Muscle of leg (tissue), 11 donors: Measurements from ENCODE around the gene INHBA. TPM values are rescaled to one million over a fixed set of nuclear protein-coding genes. Genes with fewer than 3 reads are reported as not detected.
A peak's percentile ranks its signal among the peaks of the same experiment; 100 is the strongest.

Experiments
- DNase-seq: peaks from one replicate; pipeline ENCODE4 v3.0.0; 2013
- H3K27ac ChIP-seq: one replicate; pipeline ENCODE4 v1.5.1; 2013; ENCODE audit warnings: mild to moderate bottlenecking, low read length, control low read depth
- H3K27me3 ChIP-seq: one replicate; pipeline ENCODE4 v1.6.1; 2013; ENCODE audit warnings: low read length; ENCODE audit not compliant: control insufficient read depth, insufficient read depth
- H3K36me3 ChIP-seq: one replicate; pipeline ENCODE4 v1.6.1; 2013; ENCODE audit warnings: low read length; ENCODE audit not compliant: control insufficient read depth, insufficient read depth
- H3K4me1 ChIP-seq: one replicate; pipeline ENCODE4 v1.6.1; 2013; ENCODE audit warnings: low read length; ENCODE audit not compliant: control insufficient read depth, insufficient read depth
- H3K4me3 ChIP-seq: one replicate; pipeline ENCODE4 v1.5.1; 2013; ENCODE audit warnings: low read length, control low read depth
- H3K9me3 ChIP-seq: replicated peaks from 2 replicates; pipeline ENCODE4 v1.6.1; 2013; ENCODE audit warnings: low read depth, low read length; ENCODE audit not compliant: control insufficient read depth
- WGBS: methylation state at CpG from one replicate; pipeline ENCODE4 v1.1.5; 2013; ENCODE audit warnings: missing lambda C conversion rate; ENCODE audit not compliant: insufficient coverage; 5-methylcytosine and 5-hydroxymethylcytosine counted together
- polyA plus RNA-seq, 8 donors: library from polyadenylated mRNA; unstranded; fragments of 120-200 nt; gene quantifications; one replicate each; pipeline versions ENCODE4 v1.2.1 to v1.2.3, GENCODE V29; 2013; ENCODE audit warnings: inconsistent platforms in 1 of 8, low replicate concordance in 1 of 8; ENCODE audit not compliant: insufficient read length in 8 of 8, insufficient read depth in 1 of 8
- total RNA-seq: library from RNA; stranded (reverse); fragments of 120-200 nt; gene quantifications from one replicate; pipeline ENCODE4 v1.2.4, GENCODE V29; 2013

INHBA gene
- total and polyA plus RNA-seq, 9 donors: 2.8 to 16.7 (median 9.0) TPM

DNA sequence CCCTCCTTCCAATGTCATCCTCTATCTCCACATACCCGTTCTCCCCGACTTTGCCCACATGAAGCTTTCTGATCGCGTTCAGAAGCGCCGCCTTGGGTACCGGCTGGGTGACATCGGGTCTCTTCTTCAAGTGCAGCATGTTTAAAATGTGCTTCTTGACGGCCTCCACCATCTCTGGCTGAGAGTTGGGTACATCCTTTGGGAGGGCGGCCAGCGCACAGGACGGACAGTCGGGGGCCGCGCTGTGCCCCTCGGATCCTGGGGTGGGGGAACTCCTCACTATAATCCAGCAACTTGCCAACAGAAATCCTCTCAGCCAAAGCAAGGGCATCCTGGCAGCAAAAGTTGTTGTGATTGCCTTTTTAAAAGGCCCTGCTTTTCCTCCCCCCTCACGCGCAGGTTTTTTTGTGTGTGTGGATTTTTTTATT lies 2.8 kb downstream of the INHBA start:
- Histone ChIP-seq H3K27ac (peak overlapping the region; percentile 78), H3K4me3 (peak overlapping the region; percentile 51), H3K9me3 (no peaks in the 10 kb centered on the region), H3K27me3 (peaks cover 17% of the 10 kb centered on the region), H3K4me1 (peaks cover 19% of the 10 kb centered on the region), H3K36me3 (no peaks in the 10 kb centered on the region)
- DNase-seq: peak; percentile 47
- 0% methylated on average over 9 of the region's 18 CpGs for WGBS

GRCh38 chr7:41699516-41699915 lies 3.4 kb downstream of the INHBA start:
- peak overlapping the region; percentile 77 for H3K27ac ChIP-seq
- WGBS: 0% methylated on average over 8 of the region's 12 CpGs
- H3K27me3 ChIP-seq: peaks cover 17% of the 10 kb centered on the region
- H3K4me3 ChIP-seq: peak overlapping the region; percentile 51
- no peaks in the 10 kb centered on the region for H3K36me3 ChIP-seq
- H3K4me1 ChIP-seq: peaks cover 14% of the 10 kb centered on the region
- DNase-seq: peak; percentile 57
- no peaks in the 10 kb centered on the region for H3K9me3 ChIP-seq

DNA sequence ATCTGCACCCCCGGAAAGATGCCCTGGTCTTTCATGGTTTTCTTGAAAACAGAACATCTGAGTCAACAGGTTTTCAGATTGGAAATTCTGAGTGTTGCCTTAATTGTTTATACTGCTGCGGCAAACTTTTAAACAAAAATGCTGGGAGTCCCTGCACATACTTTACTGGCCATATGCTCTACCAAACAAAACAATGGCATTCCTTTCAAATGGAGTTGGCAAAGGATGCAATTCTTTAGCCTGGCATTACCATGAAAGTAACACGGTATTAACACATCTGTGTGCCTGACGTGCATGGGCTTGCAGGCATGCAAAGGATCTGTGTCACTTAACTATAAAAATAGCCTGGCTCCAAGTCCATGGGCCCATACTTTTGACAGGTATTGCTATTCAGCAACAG lies 4.2 kb downstream of the INHBA start:
- H3K27me3 ChIP-seq: peaks cover 17% of the 10 kb centered on the region
- no peaks in the 10 kb centered on the region for H3K36me3 ChIP-seq
- no peaks in the 10 kb centered on the region for H3K9me3 ChIP-seq
- H3K27ac ChIP-seq: peak overlapping the region; percentile 77
- H3K4me3 ChIP-seq: peak overlapping the region; percentile 51
- peak; percentile 30 for DNase-seq
- 9% methylated on average over 2 of the region's 4 CpGs for WGBS
- H3K4me1 ChIP-seq: peaks cover 14% of the 10 kb centered on the region

DNA sequence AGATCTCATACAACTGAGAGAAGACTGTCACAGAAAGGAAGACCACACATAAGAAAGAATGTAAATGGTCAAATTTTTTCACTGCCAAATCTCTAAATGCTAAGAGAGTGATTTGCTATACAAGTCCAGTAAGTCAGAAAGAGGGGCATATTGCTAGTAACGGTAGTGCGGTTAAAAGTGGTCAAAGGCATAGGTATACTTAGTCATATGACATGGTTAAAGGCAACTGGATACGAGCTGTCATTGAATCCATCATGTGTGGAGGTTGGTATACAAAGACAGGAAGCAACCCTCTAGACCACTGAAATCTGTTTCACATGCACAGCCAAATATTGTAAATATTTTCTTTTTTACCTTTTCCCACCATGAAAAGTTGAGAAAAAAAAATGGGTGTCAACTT lies 4.8 kb downstream of the INHBA start:
- Histone ChIP-seq H3K27ac (peak overlapping the region; percentile 77), H3K27me3 (peaks cover 17% of the 10 kb centered on the region), H3K4me1 (peaks cover 17% of the 10 kb centered on the region), H3K36me3 (no peaks in the 10 kb centered on the region), H3K4me3 (peak overlapping the region; percentile 51), H3K9me3 (no peaks in the 10 kb centered on the region)
- 40% methylated on average over 2 of the region's 3 CpGs for WGBS
- DNase-seq: peak; percentile 27

DNA sequence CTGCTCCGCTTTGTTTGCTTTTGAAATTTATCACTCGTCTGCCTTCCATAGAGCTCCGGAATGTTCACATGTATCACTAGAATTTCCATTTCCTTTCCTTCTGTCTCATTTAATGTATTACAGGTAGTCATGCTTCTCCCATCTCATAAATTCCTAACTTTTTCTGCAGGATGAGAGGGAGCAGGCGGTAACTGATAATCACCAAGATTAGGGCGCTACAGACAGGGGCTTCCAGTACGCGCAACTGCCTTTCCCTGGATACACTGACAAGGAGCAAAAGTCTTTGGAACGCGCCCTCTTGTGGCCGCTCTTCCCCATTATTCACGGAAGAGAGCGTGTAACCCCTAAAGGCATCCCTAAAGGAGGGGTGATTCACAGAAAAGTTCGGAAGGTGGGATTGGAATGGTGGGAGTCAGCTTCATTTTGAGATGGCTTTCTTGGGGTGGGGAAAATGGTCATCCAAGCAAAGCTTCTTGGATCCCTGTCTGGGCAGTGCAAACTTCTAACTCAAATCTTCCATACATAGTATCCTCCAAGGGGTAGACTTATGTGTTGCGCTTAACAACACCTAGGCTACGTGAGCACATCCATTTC lies 6.5 kb downstream of the INHBA start:
- no peaks in the 10 kb centered on the region for H3K9me3 ChIP-seq
- peak overlapping the region; percentile 45 for H3K27ac ChIP-seq
- peak; percentile 95 for DNase-seq
- H3K4me3 ChIP-seq: peak overlapping the region; percentile 35
- no peaks in the 10 kb centered on the region for H3K36me3 ChIP-seq
- peaks cover 14% of the 10 kb centered on the region for H3K27me3 ChIP-seq
- WGBS: 27% methylated on average over 8 of the region's 15 CpGs
- peaks cover 25% of the 10 kb centered on the region for H3K4me1 ChIP-seq

DNA sequence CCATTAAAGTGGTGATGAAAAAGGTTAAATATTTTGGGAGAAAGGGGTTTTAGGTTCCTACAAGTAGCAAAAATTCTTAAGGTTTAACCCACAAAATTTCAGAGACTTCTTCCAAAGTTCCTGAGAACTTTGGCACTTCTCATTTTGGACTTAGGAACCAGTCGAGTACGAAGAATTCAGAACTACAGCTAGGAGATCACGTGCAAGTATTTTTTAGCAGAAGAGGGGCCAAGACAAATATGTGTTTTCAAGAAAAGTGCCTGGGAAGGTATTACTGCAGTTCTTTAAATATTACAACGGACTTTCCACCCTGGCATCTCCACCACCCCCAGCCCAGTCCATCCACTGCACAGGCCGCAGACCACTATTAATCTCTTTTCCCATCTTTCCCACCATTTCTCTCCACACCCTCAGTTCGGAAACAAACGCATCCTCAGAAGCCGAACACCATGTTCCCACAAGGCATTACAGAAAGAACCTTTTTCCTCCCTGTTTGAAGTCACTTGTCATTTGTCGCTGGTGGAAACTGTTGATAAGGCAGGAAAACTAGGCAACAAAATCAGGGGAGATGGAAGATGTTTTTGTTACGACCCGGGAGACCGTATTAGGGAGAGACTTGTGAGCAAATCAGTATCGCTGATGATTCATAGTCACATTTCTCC lies 7.1 kb downstream of the INHBA start:
- Histone ChIP-seq H3K4me3 (peak overlapping the region; percentile 35), H3K4me1 (peaks cover 21% of the 10 kb centered on the region), H3K9me3 (no peaks in the 10 kb centered on the region), H3K27ac (peak overlapping the region; percentile 45), H3K36me3 (no peaks in the 10 kb centered on the region), H3K27me3 (peaks cover 9% of the 10 kb centered on the region)
- peak; percentile 48 for DNase-seq
- WGBS: 22% methylated on average over 5 of the region's 13 CpGs

DNA sequence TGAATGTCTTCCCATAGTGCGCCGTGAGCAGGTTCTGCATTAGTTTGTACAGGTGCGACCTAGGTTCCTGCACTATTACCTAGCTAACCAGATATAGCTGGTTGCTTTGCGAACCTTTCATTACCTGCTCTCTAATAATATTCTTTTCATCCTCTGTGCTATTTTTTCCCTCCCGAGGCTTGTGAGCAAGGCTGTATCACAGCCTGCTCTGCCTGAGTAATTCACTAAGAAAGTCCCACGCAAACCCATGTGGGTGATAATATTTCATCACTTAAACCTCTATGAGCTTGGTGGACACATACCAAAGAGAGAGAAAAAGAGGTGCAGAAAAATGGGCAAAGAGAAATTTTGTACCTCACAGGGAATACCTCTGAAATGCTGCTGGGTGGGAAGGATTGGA lies 8.4 kb downstream of the INHBA start:
- H3K4me3 ChIP-seq: no peak overlapping the region
- DNase-seq: no peak
- WGBS: 100% methylated on average over 3 of the region's 6 CpGs
- no peak overlapping the region for H3K27ac ChIP-seq
- H3K9me3 ChIP-seq: no peaks in the 10 kb centered on the region
- H3K36me3 ChIP-seq: peaks cover 5% of the 10 kb centered on the region
- H3K27me3 ChIP-seq: peaks cover 1% of the 10 kb centered on the region
- peaks cover 16% of the 10 kb centered on the region for H3K4me1 ChIP-seq

GRCh38 chr7:41693150-41693997 lies 9.5 kb downstream of the INHBA start:
- peaks cover 6% of the 10 kb centered on the region for H3K36me3 ChIP-seq
- H3K4me1 ChIP-seq: peaks cover 11% of the 10 kb centered on the region
- DNase-seq: peak; percentile 31
- no peak overlapping the region for H3K27ac ChIP-seq
- WGBS: no CpG with 5 or more reads among the region's 10 CpGs
- no peak overlapping the region for H3K4me3 ChIP-seq
- no peaks in the 10 kb centered on the region for H3K9me3 ChIP-seq
- H3K27me3 ChIP-seq: no peaks in the 10 kb centered on the region

DNA sequence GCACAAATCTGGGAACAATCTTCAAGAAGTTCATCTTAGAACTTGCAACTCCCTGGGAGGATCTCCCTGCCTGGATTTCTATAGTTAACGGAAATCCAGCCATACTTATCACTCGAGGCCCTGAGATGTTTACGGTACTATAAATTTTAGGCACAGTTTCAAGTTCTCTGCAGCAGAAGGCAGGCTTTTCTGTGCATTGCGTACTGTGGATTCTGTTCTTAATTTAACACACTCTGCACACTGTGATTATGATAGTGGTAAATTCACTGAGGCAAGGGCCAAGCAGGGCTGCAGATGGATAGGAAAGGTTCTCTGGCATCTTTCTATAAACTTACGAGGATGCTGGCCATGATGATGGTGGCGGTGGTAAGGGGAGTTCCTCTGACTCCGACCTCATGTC lies 10.6 kb downstream of the INHBA start:
- DNase-seq: peak; percentile 59
- Histone ChIP-seq H3K4me1 (peaks cover 11% of the 10 kb centered on the region), H3K27ac (peak overlapping the region; percentile 22)

More for the DNA sequence above, 10.6 kb downstream of the INHBA start:
- Histone ChIP-seq H3K36me3 (peaks cover 6% of the 10 kb centered on the region), H3K4me3 (no peak overlapping the region), H3K9me3 (no peaks in the 10 kb centered on the region), H3K27me3 (no peaks in the 10 kb centered on the region)
- 32% methylated on average over 3 of the region's 7 CpGs for WGBS
